Liver (tissue), 9 donors: ENCODE measurements around the gene GULP1. TPM values are rescaled to one million over a fixed set of nuclear protein-coding genes. Genes with fewer than 3 reads are reported as not detected.

Experiments
- DNase-seq: peaks from one replicate; pipeline ENCODE4 v3.0.0-alpha.2; 2017; ENCODE audit warnings: low spot score
- H3K27ac ChIP-seq, 2 donors: one replicate each; pipeline ENCODE4 v1.7.0; 2013; ENCODE audit warnings: inconsistent platforms in 2 of 2, low read length in 2 of 2, control low read depth in 1 of 2, low read depth in 1 of 2, mild to moderate bottlenecking in 1 of 2
- H3K27me3 ChIP-seq, 4 donors: one replicate each; pipeline versions ENCODE4 v1.6.1 to v1.7.0; 2013; ENCODE audit warnings: low read length in 3 of 4, inconsistent platforms in 1 of 4, mild to moderate bottlenecking in 1 of 4, moderate library complexity in 1 of 4; ENCODE audit not compliant: control insufficient read depth in 4 of 4, insufficient read depth in 4 of 4
- H3K36me3 ChIP-seq, 4 donors: one replicate each; pipeline versions ENCODE4 v1.6.1 to v1.7.0; 2013; ENCODE audit warnings: low read length in 3 of 4, mild to moderate bottlenecking in 3 of 4, low read depth in 1 of 4, moderate library complexity in 1 of 4; ENCODE audit not compliant: control insufficient read depth in 4 of 4, insufficient read depth in 3 of 4
- H3K4me1 ChIP-seq, 4 donors: one replicate each; pipeline versions ENCODE4 v1.6.1 to v1.7.0; 2013; ENCODE audit warnings: low read length in 3 of 4, mild to moderate bottlenecking in 3 of 4, moderate library complexity in 1 of 4; ENCODE audit not compliant: control insufficient read depth in 4 of 4, insufficient read depth in 4 of 4
- H3K4me3 ChIP-seq, 3 donors: one replicate each; pipeline versions ENCODE4 v1.6.1 to v1.7.0; 2013; ENCODE audit warnings: low read length in 3 of 3, control low read depth in 1 of 3, low read depth in 1 of 3, mild to moderate bottlenecking in 1 of 3
- H3K9ac ChIP-seq, 2 donors: one replicate each; pipeline ENCODE4 v1.7.0; 2013; ENCODE audit warnings: low read length in 2 of 2, mild to moderate bottlenecking in 2 of 2, moderate library complexity in 2 of 2, control low read depth in 1 of 2, low read depth in 1 of 2
- H3K9me3 ChIP-seq, 4 donors: one replicate each; pipeline versions ENCODE4 v1.6.1 to v1.7.0; 2013; ENCODE audit warnings: low read length in 3 of 4; ENCODE audit not compliant: control insufficient read depth in 4 of 4
- ATF3 ChIP-seq: IDR thresholded peaks from 2 replicates; pipeline ENCODE4 v1.6.1; 2016; ENCODE audit warnings: antibody characterized with exemption
- EGR1 ChIP-seq, 2 donors: IDR thresholded peaks; 2 replicates each; pipeline ENCODE4 v1.6.1; 2016 to 2018; ENCODE audit warnings: antibody characterized with exemption in 2 of 2, low read depth in 2 of 2
- FOXA1 ChIP-seq: IDR thresholded peaks from 2 replicates; pipeline ENCODE4 v1.6.1; 2016; ENCODE audit warnings: antibody characterized with exemption
- FOXA2 ChIP-seq: IDR thresholded peaks from 2 replicates; pipeline ENCODE4 v1.6.1; 2016; ENCODE audit warnings: antibody characterized with exemption
- GABPA ChIP-seq, 2 donors: IDR thresholded peaks in 1 of 2; conservative IDR thresholded peaks in 1 of 2; 2 replicates each; pipeline ENCODE4 v1.6.1; 2016; ENCODE audit warnings: antibody characterized with exemption in 2 of 2, mild to moderate bottlenecking in 1 of 2, moderate library complexity in 1 of 2
- HNF4A ChIP-seq, 2 donors: conservative IDR thresholded peaks; 2 replicates each; pipeline ENCODE4 v1.6.1; 2016; ENCODE audit warnings: antibody characterized with exemption in 2 of 2, mild to moderate bottlenecking in 2 of 2
- HNF4G ChIP-seq: IDR thresholded peaks from 2 replicates; pipeline ENCODE4 v1.6.1; 2016; ENCODE audit warnings: antibody characterized with exemption
- NR2F2 ChIP-seq: IDR thresholded peaks from 2 replicates; pipeline ENCODE4 v1.6.1; 2016; ENCODE audit warnings: antibody characterized with exemption
- RAD21 ChIP-seq, 2 donors: IDR thresholded peaks; 2 replicates each; pipeline ENCODE4 v1.6.1; 2016; ENCODE audit warnings: antibody characterized with exemption in 2 of 2, mild to moderate bottlenecking in 2 of 2
- RXRA ChIP-seq, 2 donors: IDR thresholded peaks; 2 replicates each; pipeline ENCODE4 v1.6.1; 2017 to 2018; ENCODE audit warnings: antibody characterized with exemption in 2 of 2, mild to moderate bottlenecking in 1 of 2
- SP1 ChIP-seq: IDR thresholded peaks from 2 replicates; pipeline ENCODE4 v1.6.1; 2018; ENCODE audit warnings: antibody characterized with exemption, mild to moderate bottlenecking
- TAF1 ChIP-seq: conservative IDR thresholded peaks from 2 replicates; pipeline ENCODE4 v1.6.1; 2016; ENCODE audit warnings: antibody characterized with exemption, mild to moderate bottlenecking
- YY1 ChIP-seq: IDR thresholded peaks from 2 replicates; pipeline ENCODE4 v1.6.1; 2016; ENCODE audit warnings: antibody characterized with exemption, mild to moderate bottlenecking
- WGBS: extraction: QIAGEN DNeasy Blood & Tissue Kit; methylation state at CpG from one replicate; pipeline ENCODE4 v1.1.7; 2013; 5-methylcytosine and 5-hydroxymethylcytosine counted together
- polyA plus RNA-seq, 2 donors: library from polyadenylated mRNA; stranded (reverse) in 1 of 2; unstranded in 1 of 2; fragments of 200-250 nt in 1 of 2; fragments of >200 nt in 1 of 2; fragmentation: Nextera tagmentation in 1 of 2; extraction: Ambion mirVana in 1 of 2; gene quantifications; one replicate each; pipeline versions ENCODE4 v1.2.1 to v1.2.3, GENCODE V29; 2013 to 2015
- total RNA-seq, 2 donors: library from RNA; depleted of rRNA; stranded (reverse); fragments of >200 nt; gene quantifications; one replicate each; pipeline ENCODE4 v1.2.3, GENCODE V29; 2014
- TF ChIP-seq, protein P1 (sequence below): IDR thresholded peaks from 2 replicates; pipeline ENCODE4 v1.6.1; 2016; ENCODE audit warnings: antibody characterized with exemption, mild to moderate bottlenecking
- TF ChIP-seq, protein P2 (sequence below): IDR thresholded peaks from 2 replicates; pipeline ENCODE4 v1.6.1; 2016; ENCODE audit warnings: antibody characterized with exemption
- TF ChIP-seq, protein P3 (sequence below): fragments of 150-350 bp; IDR thresholded peaks from 2 replicates; pipeline ENCODE4 v1.5.1; 2017; ENCODE audit warnings: improper control_type of control experiment, low read depth, low read length; ENCODE audit not compliant: missing input control
- TF ChIP-seq, protein P4 (sequence below): IDR thresholded peaks from 2 replicates; pipeline ENCODE4 v1.6.1; 2016; ENCODE audit warnings: antibody characterized with exemption
- donor health status: healthy.
- donor health status: healthy.
- donor health status: healthy.
- donor health status: healthy.
- donor health status: healthy.

Gene GULP1
- total and polyA plus RNA-seq, 4 donors = 0.53 to 6.9 (median 0.89) TPM

GRCh38 chr2:188477564-188478103, 186.0 kb downstream of the GULP1 start:
- no peak for DNase-seq
- Histone ChIP-seq H3K27ac (no peak overlapping the region), H3K36me3 (no peaks in the 10 kb centered on the region), H3K27me3 (no peaks in the 10 kb centered on the region), H3K4me3 (no peak overlapping the region), H3K9me3 (no peaks in the 10 kb centered on the region), H3K4me1 (no peaks in the 10 kb centered on the region), H3K9ac (no peak overlapping the region)
- WGBS = 58% methylated on average over 5 of the region's 5 CpGs
- no peak for TF ChIP-seq ATF3
- TF ChIP-seq, protein P1, sequence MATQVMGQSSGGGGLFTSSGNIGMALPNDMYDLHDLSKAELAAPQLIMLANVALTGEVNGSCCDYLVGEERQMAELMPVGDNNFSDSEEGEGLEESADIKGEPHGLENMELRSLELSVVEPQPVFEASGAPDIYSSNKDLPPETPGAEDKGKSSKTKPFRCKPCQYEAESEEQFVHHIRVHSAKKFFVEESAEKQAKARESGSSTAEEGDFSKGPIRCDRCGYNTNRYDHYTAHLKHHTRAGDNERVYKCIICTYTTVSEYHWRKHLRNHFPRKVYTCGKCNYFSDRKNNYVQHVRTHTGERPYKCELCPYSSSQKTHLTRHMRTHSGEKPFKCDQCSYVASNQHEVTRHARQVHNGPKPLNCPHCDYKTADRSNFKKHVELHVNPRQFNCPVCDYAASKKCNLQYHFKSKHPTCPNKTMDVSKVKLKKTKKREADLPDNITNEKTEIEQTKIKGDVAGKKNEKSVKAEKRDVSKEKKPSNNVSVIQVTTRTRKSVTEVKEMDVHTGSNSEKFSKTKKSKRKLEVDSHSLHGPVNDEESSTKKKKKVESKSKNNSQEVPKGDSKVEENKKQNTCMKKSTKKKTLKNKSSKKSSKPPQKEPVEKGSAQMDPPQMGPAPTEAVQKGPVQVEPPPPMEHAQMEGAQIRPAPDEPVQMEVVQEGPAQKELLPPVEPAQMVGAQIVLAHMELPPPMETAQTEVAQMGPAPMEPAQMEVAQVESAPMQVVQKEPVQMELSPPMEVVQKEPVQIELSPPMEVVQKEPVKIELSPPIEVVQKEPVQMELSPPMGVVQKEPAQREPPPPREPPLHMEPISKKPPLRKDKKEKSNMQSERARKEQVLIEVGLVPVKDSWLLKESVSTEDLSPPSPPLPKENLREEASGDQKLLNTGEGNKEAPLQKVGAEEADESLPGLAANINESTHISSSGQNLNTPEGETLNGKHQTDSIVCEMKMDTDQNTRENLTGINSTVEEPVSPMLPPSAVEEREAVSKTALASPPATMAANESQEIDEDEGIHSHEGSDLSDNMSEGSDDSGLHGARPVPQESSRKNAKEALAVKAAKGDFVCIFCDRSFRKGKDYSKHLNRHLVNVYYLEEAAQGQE = no peak
- no peak for TF ChIP-seq RXRA (IDR thresholded peaks at IDR 0.05)
- TF ChIP-seq, protein P2, sequence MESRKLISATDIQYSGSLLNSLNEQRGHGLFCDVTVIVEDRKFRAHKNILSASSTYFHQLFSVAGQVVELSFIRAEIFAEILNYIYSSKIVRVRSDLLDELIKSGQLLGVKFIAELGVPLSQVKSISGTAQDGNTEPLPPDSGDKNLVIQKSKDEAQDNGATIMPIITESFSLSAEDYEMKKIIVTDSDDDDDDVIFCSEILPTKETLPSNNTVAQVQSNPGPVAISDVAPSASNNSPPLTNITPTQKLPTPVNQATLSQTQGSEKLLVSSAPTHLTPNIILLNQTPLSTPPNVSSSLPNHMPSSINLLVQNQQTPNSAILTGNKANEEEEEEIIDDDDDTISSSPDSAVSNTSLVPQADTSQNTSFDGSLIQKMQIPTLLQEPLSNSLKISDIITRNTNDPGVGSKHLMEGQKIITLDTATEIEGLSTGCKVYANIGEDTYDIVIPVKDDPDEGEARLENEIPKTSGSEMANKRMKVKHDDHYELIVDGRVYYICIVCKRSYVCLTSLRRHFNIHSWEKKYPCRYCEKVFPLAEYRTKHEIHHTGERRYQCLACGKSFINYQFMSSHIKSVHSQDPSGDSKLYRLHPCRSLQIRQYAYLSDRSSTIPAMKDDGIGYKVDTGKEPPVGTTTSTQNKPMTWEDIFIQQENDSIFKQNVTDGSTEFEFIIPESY = no peak
- no peak for TF ChIP-seq YY1
- no peak for TF ChIP-seq HNF4G
- no peak for TF ChIP-seq NR2F2
- no peak for TF ChIP-seq FOXA2
- TF ChIP-seq SP1 = no peak
- TF ChIP-seq GABPA (IDR thresholded peaks at IDR 0.05 in 1 of 2, conservative IDR thresholded peaks at IDR 0.05 in 1 of 2) = no peak
- TF ChIP-seq HNF4A (conservative IDR thresholded peaks at IDR 0.05) = no peak
- no peak for TF ChIP-seq EGR1 (IDR thresholded peaks at IDR 0.05; ENCODE audit: low read depth in 2 of 2)
- no peak for TF ChIP-seq RAD21 (IDR thresholded peaks at IDR 0.05)
- TF ChIP-seq FOXA1 = no peak
- TF ChIP-seq, protein P3, sequence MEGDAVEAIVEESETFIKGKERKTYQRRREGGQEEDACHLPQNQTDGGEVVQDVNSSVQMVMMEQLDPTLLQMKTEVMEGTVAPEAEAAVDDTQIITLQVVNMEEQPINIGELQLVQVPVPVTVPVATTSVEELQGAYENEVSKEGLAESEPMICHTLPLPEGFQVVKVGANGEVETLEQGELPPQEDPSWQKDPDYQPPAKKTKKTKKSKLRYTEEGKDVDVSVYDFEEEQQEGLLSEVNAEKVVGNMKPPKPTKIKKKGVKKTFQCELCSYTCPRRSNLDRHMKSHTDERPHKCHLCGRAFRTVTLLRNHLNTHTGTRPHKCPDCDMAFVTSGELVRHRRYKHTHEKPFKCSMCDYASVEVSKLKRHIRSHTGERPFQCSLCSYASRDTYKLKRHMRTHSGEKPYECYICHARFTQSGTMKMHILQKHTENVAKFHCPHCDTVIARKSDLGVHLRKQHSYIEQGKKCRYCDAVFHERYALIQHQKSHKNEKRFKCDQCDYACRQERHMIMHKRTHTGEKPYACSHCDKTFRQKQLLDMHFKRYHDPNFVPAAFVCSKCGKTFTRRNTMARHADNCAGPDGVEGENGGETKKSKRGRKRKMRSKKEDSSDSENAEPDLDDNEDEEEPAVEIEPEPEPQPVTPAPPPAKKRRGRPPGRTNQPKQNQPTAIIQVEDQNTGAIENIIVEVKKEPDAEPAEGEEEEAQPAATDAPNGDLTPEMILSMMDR = no peak
- TF ChIP-seq TAF1 = no peak

- no peaks in the 10 kb centered on the region for H3K36me3 ChIP-seq
- 48% methylated on average over 1 of the region's 1 CpG for WGBS
- TF ChIP-seq, protein P1 = no peak
- no peak for TF ChIP-seq ATF3
- no peak for TF ChIP-seq YY1
- TF ChIP-seq FOXA2 = no peak
- no peak for TF ChIP-seq HNF4A (conservative IDR thresholded peaks at IDR 0.05)
- TF ChIP-seq GABPA (IDR thresholded peaks at IDR 0.05 in 1 of 2, conservative IDR thresholded peaks at IDR 0.05 in 1 of 2) = no peak
- TF ChIP-seq, protein P2 = no peak
- TF ChIP-seq, protein P4, sequence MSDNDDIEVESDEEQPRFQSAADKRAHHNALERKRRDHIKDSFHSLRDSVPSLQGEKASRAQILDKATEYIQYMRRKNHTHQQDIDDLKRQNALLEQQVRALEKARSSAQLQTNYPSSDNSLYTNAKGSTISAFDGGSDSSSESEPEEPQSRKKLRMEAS = no peak
- no peak for TF ChIP-seq RXRA (IDR thresholded peaks at IDR 0.05)
- no peaks in the 10 kb centered on the region for H3K4me1 ChIP-seq
- no peak for DNase-seq
- H3K9ac ChIP-seq = no peak overlapping the region
- H3K27me3 ChIP-seq = no peaks in the 10 kb centered on the region
- H3K27ac ChIP-seq = no peak overlapping the region
- H3K4me3 ChIP-seq = no peak overlapping the region
- no peaks in the 10 kb centered on the region for H3K9me3 ChIP-seq
Measured at GRCh38 chr2:188478724-188479123, 187.1 kb downstream of the GULP1 start.
